Pancreas (tissue), 10 donors: ENCODE data around the gene SCIMP. TPM values are rescaled to one million over a fixed set of nuclear protein-coding genes. Genes with fewer than 3 reads are reported as not detected.

Experiments used
- ATAC-seq, 4 donors: fragments of 200-7000 bp; cut with Tn5 transposase; one replicate each; pipeline versions ENCODE4 v1.8.0 to v1.9.1; 2020; ENCODE audit warnings: mild to moderate bottlenecking in 4 of 4, moderate library complexity in 4 of 4
- DNase-seq, 6 donors: peaks; one replicate each; pipeline ENCODE4 v3.0.0-alpha.2; 2020
- FAIRE-seq: peaks from 2 replicates; lab custom pipeline; 2012; peaks lifted over from hg19 to GRCh38; lab: Jason Lieb, UNC
- H3K27ac ChIP-seq, 4 donors: fragments of 200-600 bp; sonication (generic); 1 replicate in 3 of 4; 2 replicates in 1 of 4; pipeline versions ENCODE4 v1.5.0 to v1.8.0; 2020
- H3K27me3 ChIP-seq, 4 donors: fragments of 200-600 bp; one replicate each; pipeline ENCODE4 v1.8.0; 2021
- H3K36me3 ChIP-seq, 3 donors: fragments of 200-600 bp; sonication (generic) in 1 of 3; one replicate each; pipeline versions ENCODE4 v1.5.0 to v1.8.0; 2020 to 2021
- H3K4me1 ChIP-seq, 3 donors: fragments of 200-600 bp; one replicate each; pipeline ENCODE4 v1.8.0; 2021
- H3K4me3 ChIP-seq, 4 donors: fragments of 200-600 bp; sonication (generic) in 2 of 4; one replicate each; pipeline versions ENCODE4 v1.5.0 to v1.8.0; 2020 to 2021
- H3K9me3 ChIP-seq, 4 donors: fragments of 200-600 bp; one replicate each; pipeline ENCODE4 v1.8.0; 2021
- CTCF ChIP-seq, 4 donors: fragments of 200-600 bp; sonication (generic) in 3 of 4; IDR thresholded peaks; one replicate each; pipeline versions ENCODE4 v1.5.0 to v1.8.0; 2021; ENCODE audit warnings: antibody characterized with exemption in 4 of 4
- WGBS, 2 donors: extraction: QIAGEN DNeasy Blood & Tissue Kit; methylation state at CpG; one replicate each; pipeline ENCODE4 v1.1.7; 2013; 5-methylcytosine and 5-hydroxymethylcytosine counted together
- intact Hi-C, 3 donors: fragments of 100-400 bp; cut with DNase I; formaldehyde crosslinking; loops; one replicate each; pipeline versions ENCODE4 v1.11.1 to v1.14.2; 2022
- polyA plus RNA-seq, 2 donors: library from polyadenylated mRNA; stranded (reverse); fragments of 200-250 nt; gene quantifications; one replicate each; pipeline ENCODE4 v1.2.3, GENCODE V29; 2013
- total RNA-seq, 6 donors: library from RNA; stranded (reverse); fragmentation: NEBNext Ultra II Directional in 4 of 6; extraction: Animal tissue kit (Norgen Biotek cat#: 25700) in 4 of 6; gene quantifications; one replicate each; pipeline versions ENCODE4 v1.2.1 to v1.2.4, GENCODE V29; 2021 to 2023
- donor health status: healthy with polysubstance abuse.
- donor health status: DM: no; HTN: no; CAD: no; lungs with moderate emphysema.
- donor health status: DM: no; HTN: no; CAD: no.
- donor health status: control.
- donor health status: control.
- donor health status: Bipolar disorder and iron deficiency.
- donor health status: DM: yes; HTN: yes; CAD: no.
- donor health status: DM: no; HTN: no; CAD: no.
- donor health status: DM: no; HTN: no; CAD: no.
- donor health status: DM: yes; HTN: yes; CAD: no.

SCIMP gene
- total and polyA plus RNA-seq, 8 donors = 0.07 to 4.4 (median 0.66) TPM

- FAIRE-seq (no peak), DNase-seq (no peak), ATAC-seq (no peak)
- 71 to 81% methylated on average over 6 of the region's 6 CpGs for WGBS, 2 donors
- intact Hi-C loops = no loop called here
- Histone ChIP-seq H3K4me3 (no peak overlapping the region), H3K9me3 (no peaks in the 10 kb centered on the region), H3K4me1 (peaks cover 0 to 6% (median 0%) of the 10 kb centered on the region in 3 donors), H3K36me3 (no peaks in the 10 kb centered on the region), H3K27ac (no peak overlapping the region), H3K27me3 (no peaks in the 10 kb centered on the region)
- TF ChIP-seq CTCF (IDR thresholded peaks at IDR 0.05) = no peak
Measured at GRCh38 chr17:5272322-5272721, 37.7 kb upstream of the SCIMP start.

- DNase-seq (no peak), ATAC-seq (no peak), FAIRE-seq (no peak)
- no peaks in the 10 kb centered on the region for H3K9me3 ChIP-seq
- intact Hi-C loops = no loop called here
- no peaks in the 10 kb centered on the region for H3K27me3 ChIP-seq
- no peak overlapping the region for H3K27ac ChIP-seq
- H3K36me3 ChIP-seq = no peaks in the 10 kb centered on the region
- 76 to 85% methylated on average over 4 of the region's 4 CpGs for WGBS, 2 donors
- no peaks in the 10 kb centered on the region for H3K4me1 ChIP-seq
- H3K4me3 ChIP-seq = no peak overlapping the region
- TF ChIP-seq CTCF (IDR thresholded peaks at IDR 0.05) = no peak
Measured at GRCh38 chr17:5269241-5269960, 34.7 kb upstream of the SCIMP start.

- no peaks in the 10 kb centered on the region for H3K27me3 ChIP-seq
- FAIRE-seq = no peak
- intact Hi-C loops = no loop called here
- no peak for TF ChIP-seq CTCF (IDR thresholded peaks at IDR 0.05)
- H3K27ac ChIP-seq = no peak overlapping the region
- H3K36me3 ChIP-seq = no peaks in the 10 kb centered on the region
- H3K4me3 ChIP-seq = no peak overlapping the region
- no peaks in the 10 kb centered on the region for H3K9me3 ChIP-seq
- no peak for DNase-seq
- no peak for ATAC-seq
- WGBS, 2 donors = 74 to 76% methylated on average over 3 of the region's 3 CpGs
- H3K4me1 ChIP-seq = peaks cover 0 to 5% (median 0%) of the 10 kb centered on the region in 3 donors
Measured at GRCh38 chr17:5264893-5265292, 30.2 kb upstream of the SCIMP start.

GRCh38 chr17:5263441-5263840, 28.8 kb upstream of the SCIMP start:
- Histone ChIP-seq H3K27ac (no peak overlapping the region), H3K4me3 (no peak overlapping the region), H3K36me3 (no peaks in the 10 kb centered on the region), H3K4me1 (peaks cover 0 to 5% (median 0%) of the 10 kb centered on the region in 3 donors), H3K9me3 (no peaks in the 10 kb centered on the region), H3K27me3 (no peaks in the 10 kb centered on the region)
- no peak for ATAC-seq
- WGBS, 2 donors = 74 to 83% methylated on average over 6 of the region's 6 CpGs
- intact Hi-C loops = no loop called here
- DNase-seq = no peak
- no peak for TF ChIP-seq CTCF (IDR thresholded peaks at IDR 0.05)
- FAIRE-seq = no peak

- Histone ChIP-seq H3K4me1 (peaks cover 0 to 5% (median 0%) of the 10 kb centered on the region in 3 donors), H3K36me3 (no peaks in the 10 kb centered on the region), H3K27ac (peak overlapping the region in 1 of 4 donors; percentile 5), H3K4me3 (no peak overlapping the region), H3K9me3 (no peaks in the 10 kb centered on the region), H3K27me3 (no peaks in the 10 kb centered on the region)
- DNase-seq (no peak), ATAC-seq (peak in 2 of 4 donors; percentile 54 to 64), FAIRE-seq (no peak)
- intact Hi-C loops = no loop called here
- TF ChIP-seq CTCF (IDR thresholded peaks at IDR 0.05) = no peak
- 12 to 16% methylated on average over 2 of the region's 2 CpGs for WGBS, 2 donors
Measured at GRCh38 chr17:5262416-5262991, 27.8 kb upstream of the SCIMP start.
